WTC11 (cell line): ENCODE data around the gene MAP1LC3A. TPM values are rescaled to one million over a fixed set of nuclear protein-coding genes. Genes with fewer than 3 reads are reported as not detected.
"Not testable (repeated sequence)": the region's sequence is repeated elsewhere in the genome, so short reads cannot be mapped to it uniquely, and the experiment has no call there.

Experiments used
- ATAC-seq: fragments of 200-7000 bp; cut with Tn5 transposase; 2 replicates; pipeline ENCODE4 v1.10.0; 2021; ENCODE audit warnings: mild to moderate bottlenecking, moderate library complexity
- CTCF ChIA-PET: fragments of 300-600 bp; sonication (Branson Sonifier 250); formaldehyde crosslinking; loops from one replicate; lab custom pipeline; 2021; ENCODE audit warnings: antibody characterized with exemption; lab: Charles Lee
- POLR2A ChIA-PET: fragments of 350-600 bp; sonication (Branson Sonifier 250); formaldehyde crosslinking; loops from one replicate; lab custom pipeline; 2021; ENCODE audit warnings: antibody characterized with exemption; lab: Charles Lee
- DNase-seq: peaks from one replicate; pipeline ENCODE4 v3.0.0; 2021; ENCODE audit warnings: low spot score
- H3K27ac Mint-ChIP-seq: 2 replicates; pipeline ENCODE4 v1.8.0; 2021; ENCODE audit warnings: mixed read lengths
- H3K27me3 Mint-ChIP-seq: 2 replicates; pipeline ENCODE4 v1.8.0; 2021; ENCODE audit warnings: low read depth, mild to moderate bottlenecking, moderate library complexity, mixed read lengths
- H3K36me3 Mint-ChIP-seq: 2 replicates; pipeline ENCODE4 v1.8.0; 2021; ENCODE audit warnings: mixed read lengths
- H3K4me1 Mint-ChIP-seq: 2 replicates; pipeline ENCODE4 v1.8.0; 2022; ENCODE audit warnings: mixed read lengths
- H3K4me3 Mint-ChIP-seq: 2 replicates; pipeline ENCODE4 v1.8.0; 2021; ENCODE audit warnings: mild to moderate bottlenecking, moderate library complexity, mixed read lengths
- H3K9me3 Mint-ChIP-seq: 2 replicates; pipeline ENCODE4 v1.8.0; 2021; ENCODE audit warnings: mixed read lengths
- ATF1 ChIP-seq: sonication (generic); formaldehyde crosslinking; IDR thresholded peaks from 2 replicates; pipeline ENCODE4 v1.8.1; 2023; ENCODE audit warnings: mild to moderate bottlenecking, moderate library complexity, missing genetic modification reagents
- CREM ChIP-seq: sonication (generic); formaldehyde crosslinking; IDR thresholded peaks from 2 replicates; pipeline ENCODE4 v1.8.1; 2022; ENCODE audit warnings: mild to moderate bottlenecking, missing genetic modification reagents, moderate library complexity
- ELF4 ChIP-seq: sonication (generic); formaldehyde crosslinking; IDR thresholded peaks from 2 replicates; pipeline ENCODE4 v1.8.1; 2022; ENCODE audit warnings: low read depth, mild to moderate bottlenecking, moderate library complexity, missing genetic modification reagents
- EMX1 ChIP-seq: fragments of 250-450 bp; sonication (Bioruptor Pico); IDR thresholded peaks from 2 replicates; pipeline ENCODE4 v1.8.0; 2021; ENCODE audit warnings: mild to moderate bottlenecking
- FOXJ3 ChIP-seq: sonication (generic); formaldehyde crosslinking; IDR thresholded peaks from 2 replicates; pipeline ENCODE4 v1.9.0; 2021; ENCODE audit warnings: missing genetic modification reagents, mild to moderate bottlenecking, borderline replicate concordance
- FOXP1 ChIP-seq: sonication (generic); formaldehyde crosslinking; IDR thresholded peaks from 2 replicates; pipeline ENCODE4 v1.8.0; 2022; ENCODE audit warnings: missing genetic modification reagents, mild to moderate bottlenecking, moderate library complexity, borderline replicate concordance
- GABPB1 ChIP-seq: sonication (generic); formaldehyde crosslinking; IDR thresholded peaks from 2 replicates; pipeline ENCODE4 v1.8.1; 2023; ENCODE audit warnings: mild to moderate bottlenecking, missing genetic modification reagents
- GTF2I ChIP-seq: fragments of 250-450 bp; sonication (Bioruptor Pico); conservative IDR thresholded peaks from 2 replicates; pipeline ENCODE4 v1.4.0; 2021; ENCODE audit warnings: mild to moderate bottlenecking
- MXD4 ChIP-seq: fragments of 250-450 bp; sonication (Bioruptor Pico); IDR thresholded peaks from 2 replicates; pipeline ENCODE4 v1.8.0; 2021; ENCODE audit warnings: mild to moderate bottlenecking, moderate library complexity, borderline replicate concordance
- MYBL2 ChIP-seq: sonication (generic); formaldehyde crosslinking; IDR thresholded peaks from 2 replicates; pipeline ENCODE4 v1.8.1; 2023; ENCODE audit warnings: mild to moderate bottlenecking, moderate library complexity, missing genetic modification reagents
- SMAD4 ChIP-seq: sonication (generic); formaldehyde crosslinking; IDR thresholded peaks from 2 replicates; pipeline ENCODE4 v1.8.0; 2022; ENCODE audit warnings: mild to moderate bottlenecking, missing genetic modification reagents
- ZNF121 ChIP-seq: sonication (generic); formaldehyde crosslinking; IDR thresholded peaks from 2 replicates; pipeline ENCODE4 v1.8.0; 2023; ENCODE audit warnings: missing genetic modification reagents
- ZNF232 ChIP-seq: sonication (generic); formaldehyde crosslinking; IDR thresholded peaks from 2 replicates; pipeline ENCODE4 v1.8.0; 2022; ENCODE audit warnings: mild to moderate bottlenecking, missing genetic modification reagents
- ZNF263 ChIP-seq: sonication (generic); formaldehyde crosslinking; IDR thresholded peaks from 2 replicates; pipeline ENCODE4 v1.8.1; 2022; ENCODE audit warnings: low read depth, mild to moderate bottlenecking, moderate library complexity, missing genetic modification reagents
- ZNF396 ChIP-seq: fragments of 250-450 bp; sonication (Bioruptor Pico); IDR thresholded peaks from 2 replicates; pipeline ENCODE4 v1.8.0; 2021; ENCODE audit warnings: mild to moderate bottlenecking, moderate library complexity, borderline replicate concordance
- ZNF671 ChIP-seq: fragments of 250-450 bp; sonication (Bioruptor Pico); IDR thresholded peaks from 2 replicates; pipeline ENCODE4 v1.8.0; 2021; ENCODE audit warnings: mild to moderate bottlenecking
- total RNA-seq: library from RNA; stranded (reverse); gene quantifications from 3 replicates; pipeline ENCODE4 v1.2.3, GENCODE V29; 2021
- TF ChIP-seq, protein P1 (sequence below): sonication (generic); formaldehyde crosslinking; IDR thresholded peaks from 2 replicates; pipeline ENCODE4 v1.8.1; 2022; ENCODE audit warnings: missing genetic modification reagents, borderline replicate concordance
- TF ChIP-seq, protein P2 (sequence below): sonication (generic); formaldehyde crosslinking; IDR thresholded peaks from 2 replicates; pipeline ENCODE4 v1.8.1; 2023; ENCODE audit warnings: mild to moderate bottlenecking, missing genetic modification reagents, borderline replicate concordance
- TF ChIP-seq, protein P3 (sequence below): sonication (generic); formaldehyde crosslinking; IDR thresholded peaks from 2 replicates; pipeline ENCODE4 v1.8.1; 2023; ENCODE audit warnings: mild to moderate bottlenecking, missing genetic modification reagents, moderate library complexity
- TF ChIP-seq, protein P4 (sequence below): fragments of 250-450 bp; sonication (Bioruptor Pico); IDR thresholded peaks from 2 replicates; pipeline ENCODE4 v1.9.0; 2021; ENCODE audit warnings: mild to moderate bottlenecking

MAP1LC3A gene
- total RNA-seq, 1 experiment from 2014 or later = 7.5 TPM

DNA sequence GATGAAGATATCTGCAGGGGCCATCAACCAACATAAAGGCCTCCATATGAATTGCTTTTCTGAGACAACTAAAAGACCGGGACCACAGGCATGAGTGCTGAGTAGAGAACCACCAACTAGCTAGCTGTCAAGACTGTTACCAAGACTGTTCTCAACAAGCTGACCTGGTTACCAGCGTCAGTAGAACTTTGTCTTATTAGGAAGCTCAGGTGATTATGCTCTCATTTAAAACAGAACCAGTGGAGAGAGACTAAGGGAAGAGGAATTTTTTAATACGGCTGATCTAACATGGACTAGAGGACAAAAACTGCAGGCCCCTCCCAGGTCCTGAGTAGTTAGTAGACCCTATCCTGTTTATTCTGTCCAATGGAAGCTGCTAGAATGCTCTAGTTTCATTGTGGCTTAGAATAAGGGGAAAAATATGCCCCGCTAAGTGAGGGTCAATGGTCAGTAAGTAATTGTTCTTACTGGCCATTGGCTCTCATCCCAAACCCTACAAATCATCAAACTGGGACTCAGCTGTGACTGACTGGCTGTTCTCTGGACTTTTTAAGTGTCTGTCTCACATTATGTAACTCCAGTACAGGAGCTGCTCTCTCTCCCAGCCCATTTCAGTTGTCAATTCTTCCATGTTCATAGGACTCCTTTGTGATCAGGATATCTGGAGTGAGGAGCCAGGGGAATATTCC is 46.1 kb upstream of the MAP1LC3A start:
- TF ChIP-seq ZNF671 (CRISPR knock-in tag) (no peak), GABPB1 (CRISPR knock-in tag) (0 out of 2 replicates have a peak, but pooled peaks have one; percentile 26)
- TF ChIP-seq, all 79 proteins: peak for 1
- H3K27ac Mint-ChIP-seq = peak overlapping the region; percentile 84
- H3K27me3 Mint-ChIP-seq = no peaks in the 10 kb centered on the region
- ChIA-PET CTCF (no interaction called here), POLR2A (no interaction called here)
- H3K9me3 Mint-ChIP-seq = no peaks in the 10 kb centered on the region
- H3K4me3 Mint-ChIP-seq = no peak overlapping the region
- ATAC-seq = no peak
- DNase-seq = no peak
- H3K36me3 Mint-ChIP-seq = peaks cover 11% of the 10 kb centered on the region
- peaks cover 11% of the 10 kb centered on the region for H3K4me1 Mint-ChIP-seq

DNA sequence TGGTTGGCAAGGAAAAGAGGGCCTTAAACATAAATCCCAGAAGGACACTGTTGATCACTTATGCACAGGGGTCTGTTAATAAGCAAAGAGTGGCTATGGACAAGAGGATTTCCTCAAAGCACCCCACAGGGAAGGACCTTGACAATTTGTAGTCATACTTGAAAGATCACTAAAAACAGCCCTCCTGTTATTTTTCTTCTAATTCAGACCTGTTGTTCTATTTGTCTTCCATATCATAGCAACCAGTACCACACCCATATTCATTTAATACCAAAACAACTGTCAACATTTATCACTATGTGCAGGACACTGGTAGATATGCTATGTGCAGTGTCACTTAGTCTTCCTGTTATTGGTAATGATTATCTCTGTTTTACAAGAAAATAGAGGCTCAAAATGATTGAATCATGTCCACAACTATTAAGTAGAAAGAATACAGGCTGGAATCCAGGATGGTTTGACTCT is 45.5 kb upstream of the MAP1LC3A start:
- peaks cover 6% of the 10 kb centered on the region for H3K36me3 Mint-ChIP-seq
- POLR2A ChIA-PET = no interaction called here
- TF ChIP-seq FOXJ3 (CRISPR knock-in tag) (no peak), ZNF121 (CRISPR knock-in tag) (no peak), ZNF263 (no peak), ZNF396 (CRISPR knock-in tag) (no peak), MXD4 (no peak), GTF2I (CRISPR knock-in tag) (no peak), ELF4 (no peak), MYBL2 (CRISPR knock-in tag) (no peak), ZNF232 (no peak), SMAD4 (no peak), CREM (CRISPR knock-in tag) (no peak), FOXP1 (CRISPR knock-in tag) (no peak), ATF1 (CRISPR knock-in tag) (no peak), EMX1 (no peak)
- TF ChIP-seq, protein P1, sequence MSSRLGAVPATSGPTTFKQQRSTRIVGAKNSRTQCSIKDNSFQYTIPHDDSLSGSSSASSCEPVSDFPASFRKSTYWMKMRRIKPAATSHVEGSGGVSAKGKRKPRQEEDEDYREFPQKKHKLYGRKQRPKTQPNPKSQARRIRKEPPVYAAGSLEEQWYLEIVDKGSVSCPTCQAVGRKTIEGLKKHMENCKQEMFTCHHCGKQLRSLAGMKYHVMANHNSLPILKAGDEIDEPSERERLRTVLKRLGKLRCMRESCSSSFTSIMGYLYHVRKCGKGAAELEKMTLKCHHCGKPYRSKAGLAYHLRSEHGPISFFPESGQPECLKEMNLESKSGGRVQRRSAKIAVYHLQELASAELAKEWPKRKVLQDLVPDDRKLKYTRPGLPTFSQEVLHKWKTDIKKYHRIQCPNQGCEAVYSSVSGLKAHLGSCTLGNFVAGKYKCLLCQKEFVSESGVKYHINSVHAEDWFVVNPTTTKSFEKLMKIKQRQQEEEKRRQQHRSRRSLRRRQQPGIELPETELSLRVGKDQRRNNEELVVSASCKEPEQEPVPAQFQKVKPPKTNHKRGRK (CRISPR knock-in tag) = no peak
- TF ChIP-seq, protein P2, sequence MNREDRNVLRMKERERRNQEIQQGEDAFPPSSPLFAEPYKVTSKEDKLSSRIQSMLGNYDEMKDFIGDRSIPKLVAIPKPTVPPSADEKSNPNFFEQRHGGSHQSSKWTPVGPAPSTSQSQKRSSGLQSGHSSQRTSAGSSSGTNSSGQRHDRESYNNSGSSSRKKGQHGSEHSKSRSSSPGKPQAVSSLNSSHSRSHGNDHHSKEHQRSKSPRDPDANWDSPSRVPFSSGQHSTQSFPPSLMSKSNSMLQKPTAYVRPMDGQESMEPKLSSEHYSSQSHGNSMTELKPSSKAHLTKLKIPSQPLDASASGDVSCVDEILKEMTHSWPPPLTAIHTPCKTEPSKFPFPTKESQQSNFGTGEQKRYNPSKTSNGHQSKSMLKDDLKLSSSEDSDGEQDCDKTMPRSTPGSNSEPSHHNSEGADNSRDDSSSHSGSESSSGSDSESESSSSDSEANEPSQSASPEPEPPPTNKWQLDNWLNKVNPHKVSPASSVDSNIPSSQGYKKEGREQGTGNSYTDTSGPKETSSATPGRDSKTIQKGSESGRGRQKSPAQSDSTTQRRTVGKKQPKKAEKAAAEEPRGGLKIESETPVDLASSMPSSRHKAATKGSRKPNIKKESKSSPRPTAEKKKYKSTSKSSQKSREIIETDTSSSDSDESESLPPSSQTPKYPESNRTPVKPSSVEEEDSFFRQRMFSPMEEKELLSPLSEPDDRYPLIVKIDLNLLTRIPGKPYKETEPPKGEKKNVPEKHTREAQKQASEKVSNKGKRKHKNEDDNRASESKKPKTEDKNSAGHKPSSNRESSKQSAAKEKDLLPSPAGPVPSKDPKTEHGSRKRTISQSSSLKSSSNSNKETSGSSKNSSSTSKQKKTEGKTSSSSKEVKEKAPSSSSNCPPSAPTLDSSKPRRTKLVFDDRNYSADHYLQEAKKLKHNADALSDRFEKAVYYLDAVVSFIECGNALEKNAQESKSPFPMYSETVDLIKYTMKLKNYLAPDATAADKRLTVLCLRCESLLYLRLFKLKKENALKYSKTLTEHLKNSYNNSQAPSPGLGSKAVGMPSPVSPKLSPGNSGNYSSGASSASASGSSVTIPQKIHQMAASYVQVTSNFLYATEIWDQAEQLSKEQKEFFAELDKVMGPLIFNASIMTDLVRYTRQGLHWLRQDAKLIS (CRISPR knock-in tag) = no peak
- TF ChIP-seq, protein P3, sequence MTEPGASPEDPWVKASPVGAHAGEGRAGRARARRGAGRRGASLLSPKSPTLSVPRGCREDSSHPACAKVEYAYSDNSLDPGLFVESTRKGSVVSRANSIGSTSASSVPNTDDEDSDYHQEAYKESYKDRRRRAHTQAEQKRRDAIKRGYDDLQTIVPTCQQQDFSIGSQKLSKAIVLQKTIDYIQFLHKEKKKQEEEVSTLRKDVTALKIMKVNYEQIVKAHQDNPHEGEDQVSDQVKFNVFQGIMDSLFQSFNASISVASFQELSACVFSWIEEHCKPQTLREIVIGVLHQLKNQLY (CRISPR knock-in tag) = no peak
- TF ChIP-seq, protein P4, sequence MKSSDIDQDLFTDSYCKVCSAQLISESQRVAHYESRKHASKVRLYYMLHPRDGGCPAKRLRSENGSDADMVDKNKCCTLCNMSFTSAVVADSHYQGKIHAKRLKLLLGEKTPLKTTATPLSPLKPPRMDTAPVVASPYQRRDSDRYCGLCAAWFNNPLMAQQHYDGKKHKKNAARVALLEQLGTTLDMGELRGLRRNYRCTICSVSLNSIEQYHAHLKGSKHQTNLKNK (CRISPR knock-in tag) = no peak
- TF ChIP-seq, all 79 proteins: peak for 0
- Mint-ChIP-seq H3K4me3 (no peak overlapping the region), H3K4me1 (peaks cover 14% of the 10 kb centered on the region), H3K27ac (no peak overlapping the region), H3K27me3 (no peaks in the 10 kb centered on the region), H3K9me3 (no peaks in the 10 kb centered on the region)
- no peak for ATAC-seq
- no peak for DNase-seq
- CTCF ChIA-PET = no interaction called here

DNA sequence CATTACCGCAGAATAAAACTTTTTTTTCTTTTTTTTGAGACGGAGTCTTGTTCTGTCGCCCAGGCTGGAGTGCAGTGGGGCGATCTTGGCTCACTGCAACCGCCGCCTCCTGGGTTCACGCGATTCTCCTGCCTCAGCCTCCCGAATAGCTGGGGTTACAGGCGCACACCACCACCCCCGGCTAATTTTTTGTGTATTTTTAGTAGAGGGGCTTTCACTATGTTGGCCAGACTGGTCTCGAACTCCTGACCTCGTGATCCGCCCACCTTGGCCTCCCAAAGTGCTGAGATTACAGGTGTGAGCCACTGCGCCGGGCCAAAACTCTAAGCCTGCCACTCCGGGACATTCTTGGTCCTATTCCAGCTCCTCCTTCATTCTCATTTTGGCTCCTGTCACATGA is 44.5 kb upstream of the MAP1LC3A start:
- Mint-ChIP-seq H3K27ac (peak overlapping the region; percentile 86; the same call in 1 of the 2 replicates), H3K4me1 (peaks cover 20% of the 10 kb centered on the region)
- CTCF ChIA-PET = interaction anchor here (1.0 to 4.2 kb wide), 2 partner anchors 9 to 202 kb away, joined by 3 to 60 read pairs; no protein-coding TSS in a partner anchor
- H3K9me3 Mint-ChIP-seq, H3K4me3 Mint-ChIP-seq, POLR2A ChIA-PET, ATAC-seq, DNase-seq, H3K27me3 Mint-ChIP-seq, H3K36me3 Mint-ChIP-seq: not testable (repeated sequence)
